OCI-LY1 (cell line): ENCODE results near the gene SLC27A5.

Experiments
- CTCF ChIP-seq: fragments of 200-600 bp; sonication (generic), shearing (Covaris generic); IDR thresholded peaks from 2 replicates; pipeline ENCODE4 v1.5.1; 2017; ENCODE audit warnings: mild to moderate bottlenecking, antibody characterized with exemption, low read length, moderate library complexity, mixed read lengths
- EZH2 ChIP-seq: fragments of 200-600 bp; sonication (generic), shearing (Covaris generic); IDR thresholded peaks from 2 replicates; pipeline ENCODE4 v1.8.0; 2017; ENCODE audit warnings: borderline replicate concordance, mixed run types, mild to moderate bottlenecking, antibody characterized with exemption, low read length, moderate library complexity, mixed read lengths

- no peak for TF ChIP-seq CTCF
- no peak for TF ChIP-seq EZH2
Observed at GRCh38 chr19:58521651-58522050, 9.9 kb upstream of the SLC27A5 start.
